IgD-negative memory B cell (primary cell): Measurements from ENCODE around the gene GNPTAB. TPM values are rescaled to one million over a fixed set of nuclear protein-coding genes. Genes with fewer than 3 reads are reported as not detected.
"Not testable (repeated sequence)": the region's sequence is repeated elsewhere in the genome, so short reads cannot be mapped to it uniquely, and the experiment has no call there.

Source experiments
- H3K27ac Mint-ChIP-seq, 3 donors: one replicate each; pipeline ENCODE4 v1.8.0; 2020 to 2022; ENCODE audit warnings: mild to moderate bottlenecking in 3 of 3, mixed read lengths in 3 of 3, moderate library complexity in 1 of 3
- H3K27me3 Mint-ChIP-seq: one replicate; pipeline ENCODE4 v1.8.0; 2021; ENCODE audit warnings: mixed read lengths
- H3K36me3 Mint-ChIP-seq: one replicate; pipeline ENCODE4 v1.8.0; 2020; ENCODE audit warnings: mild to moderate bottlenecking, mixed read lengths
- H3K4me1 Mint-ChIP-seq, 3 donors: one replicate each; pipeline ENCODE4 v1.8.0; 2020 to 2022; ENCODE audit warnings: mixed read lengths in 3 of 3, mild to moderate bottlenecking in 1 of 3
- H3K4me3 Mint-ChIP-seq, 4 donors: one replicate each; pipeline ENCODE4 v1.8.0; 2020 to 2022; ENCODE audit warnings: mild to moderate bottlenecking in 4 of 4, mixed read lengths in 4 of 4, moderate library complexity in 3 of 4
- H3K9me3 Mint-ChIP-seq, 3 donors: one replicate each; pipeline ENCODE4 v1.8.0; 2020 to 2021; ENCODE audit warnings: mixed read lengths in 3 of 3, mild to moderate bottlenecking in 1 of 3
- polyA plus RNA-seq: library from polyadenylated mRNA; unstranded; fragments of 300-500 nt; fragmentation: Illumina TruSeq; gene quantifications from one replicate; pipeline ENCODE4 v1.2.3, GENCODE V29; 2021

The GNPTAB gene
- polyA plus RNA-seq, 1 donor from 2014 or later: 28.0 TPM

GRCh38 chr12:101859664-101860607 lies 29.2 kb upstream of the GNPTAB start:
- Mint-ChIP-seq H3K4me3 (no peak overlapping the region), H3K9me3 (peaks cover under 1 to 6% (median 2%) of the 10 kb centered on the region in 3 donors), H3K4me1 (peaks cover 5 to 13% (median 6%) of the 10 kb centered on the region in 3 donors), H3K27me3 (no peaks in the 10 kb centered on the region), H3K27ac (no peak overlapping the region), H3K36me3 (no peaks in the 10 kb centered on the region)

GRCh38 chr12:101858361-101858760 lies 27.6 kb upstream of the GNPTAB start:
- H3K4me3 Mint-ChIP-seq: no peak overlapping the region
- H3K9me3 Mint-ChIP-seq: peaks cover 0 to 6% (median 2%) of the 10 kb centered on the region in 3 donors
- H3K36me3 Mint-ChIP-seq: no peaks in the 10 kb centered on the region
- no peaks in the 10 kb centered on the region for H3K27me3 Mint-ChIP-seq
- H3K4me1 Mint-ChIP-seq: peaks cover 11 to 17% (median 14%) of the 10 kb centered on the region in 3 donors
- no peak overlapping the region for H3K27ac Mint-ChIP-seq

GRCh38 chr12:101857043-101857558 lies 26.3 kb upstream of the GNPTAB start:
- no peaks in the 10 kb centered on the region for H3K36me3 Mint-ChIP-seq
- H3K4me3 Mint-ChIP-seq: no peak overlapping the region
- no peaks in the 10 kb centered on the region for H3K27me3 Mint-ChIP-seq
- no peak overlapping the region for H3K27ac Mint-ChIP-seq
- H3K4me1 Mint-ChIP-seq: peaks cover 11 to 17% (median 14%) of the 10 kb centered on the region in 3 donors
- peaks cover 0 to 6% (median 2%) of the 10 kb centered on the region in 3 donors for H3K9me3 Mint-ChIP-seq

GRCh38 chr12:101856614-101857013 lies 25.9 kb upstream of the GNPTAB start:
- peaks cover 11 to 17% (median 14%) of the 10 kb centered on the region in 3 donors for H3K4me1 Mint-ChIP-seq
- not testable (repeated sequence) for H3K27me3 Mint-ChIP-seq, H3K36me3 Mint-ChIP-seq, H3K4me3 Mint-ChIP-seq, H3K9me3 Mint-ChIP-seq, H3K27ac Mint-ChIP-seq

- Mint-ChIP-seq H3K4me1 (peaks cover 11 to 17% (median 14%) of the 10 kb centered on the region in 3 donors), H3K36me3 (no peaks in the 10 kb centered on the region), H3K27me3 (no peaks in the 10 kb centered on the region), H3K4me3 (no peak overlapping the region), H3K27ac (no peak overlapping the region), H3K9me3 (peaks cover 0 to 6% (median 2%) of the 10 kb centered on the region in 3 donors)
Measured at GRCh38 chr12:101855976-101856375, 25.2 kb upstream of the GNPTAB start.

GRCh38 chr12:101855364-101855884 lies 24.7 kb upstream of the GNPTAB start:
- Mint-ChIP-seq H3K4me1 (peaks cover 11 to 17% (median 14%) of the 10 kb centered on the region in 3 donors), H3K9me3 (peaks cover 0 to 6% (median 2%) of the 10 kb centered on the region in 3 donors), H3K27me3 (no peaks in the 10 kb centered on the region), H3K4me3 (no peak overlapping the region), H3K27ac (no peak overlapping the region), H3K36me3 (no peaks in the 10 kb centered on the region)

- Mint-ChIP-seq H3K4me1 (peaks cover 14 to 17% (median 15%) of the 10 kb centered on the region in 3 donors), H3K27me3 (no peaks in the 10 kb centered on the region), H3K4me3 (no peak overlapping the region), H3K9me3 (peaks cover 0 to 6% (median 2%) of the 10 kb centered on the region in 3 donors), H3K27ac (no peak overlapping the region), H3K36me3 (no peaks in the 10 kb centered on the region)
Measured at GRCh38 chr12:101854747-101855146, 24.0 kb upstream of the GNPTAB start.

GRCh38 chr12:101852998-101853397 lies 22.2 kb upstream of the GNPTAB start:
- Mint-ChIP-seq H3K9me3 (peaks cover 0 to 6% (median 2%) of the 10 kb centered on the region in 3 donors), H3K36me3 (no peaks in the 10 kb centered on the region), H3K4me1 (peaks cover 13 to 15% (median 13%) of the 10 kb centered on the region in 3 donors), H3K27ac (no peak overlapping the region), H3K27me3 (no peaks in the 10 kb centered on the region), H3K4me3 (no peak overlapping the region)

GRCh38 chr12:101850199-101850598 lies 19.4 kb upstream of the GNPTAB start:
- H3K27me3 Mint-ChIP-seq: no peaks in the 10 kb centered on the region
- peaks cover 7 to 11% (median 11%) of the 10 kb centered on the region in 3 donors for H3K4me1 Mint-ChIP-seq

GRCh38 chr12:101847325-101847724 lies 16.6 kb upstream of the GNPTAB start:
- H3K27ac Mint-ChIP-seq: peak overlapping the region in 1 of 3 donors; percentile 37
- H3K36me3 Mint-ChIP-seq: no peaks in the 10 kb centered on the region
- H3K9me3 Mint-ChIP-seq: no peaks in the 10 kb centered on the region
- no peak overlapping the region for H3K4me3 Mint-ChIP-seq
- H3K4me1 Mint-ChIP-seq: peaks cover 0 to 3% (median 1%) of the 10 kb centered on the region in 3 donors
- H3K27me3 Mint-ChIP-seq: no peaks in the 10 kb centered on the region

More at GRCh38 chr12:101850199-101850598, 19.4 kb upstream of the GNPTAB start:
- Mint-ChIP-seq H3K27ac (no peak overlapping the region), H3K4me3 (no peak overlapping the region), H3K9me3 (no peaks in the 10 kb centered on the region), H3K36me3 (no peaks in the 10 kb centered on the region)

- peaks cover 1 to 4% (median 3%) of the 10 kb centered on the region in 3 donors for H3K4me1 Mint-ChIP-seq
- no peaks in the 10 kb centered on the region for H3K9me3 Mint-ChIP-seq
- no peaks in the 10 kb centered on the region for H3K27me3 Mint-ChIP-seq
- H3K36me3 Mint-ChIP-seq: no peaks in the 10 kb centered on the region
- no peak overlapping the region for H3K4me3 Mint-ChIP-seq
- H3K27ac Mint-ChIP-seq: peak overlapping the region in 1 of 3 donors; percentile 19
Measured at GRCh38 chr12:101845137-101845711, 14.5 kb upstream of the GNPTAB start.

GRCh38 chr12:101841069-101841468 lies 10.3 kb upstream of the GNPTAB start:
- Mint-ChIP-seq H3K9me3 (no peaks in the 10 kb centered on the region), H3K4me3 (no peak overlapping the region), H3K27me3 (no peaks in the 10 kb centered on the region), H3K4me1 (peaks cover 7 to 12% (median 10%) of the 10 kb centered on the region in 3 donors), H3K36me3 (no peaks in the 10 kb centered on the region), H3K27ac (no peak overlapping the region)

- Mint-ChIP-seq H3K27ac (peak overlapping the region in 2 of 3 donors; percentile 46 to 71), H3K9me3 (no peaks in the 10 kb centered on the region), H3K36me3 (no peaks in the 10 kb centered on the region), H3K4me3 (peak overlapping the region in 2 of 4 donors; percentile 2 to 83), H3K4me1 (peaks cover 7 to 17% (median 12%) of the 10 kb centered on the region in 3 donors), H3K27me3 (no peaks in the 10 kb centered on the region)
Measured at GRCh38 chr12:101839324-101840283, 8.8 kb upstream of the GNPTAB start.
